Hepatocyte (in vitro differentiated cells): Measurements from ENCODE around the gene CRISP1.

Experiments used
- EZH2phosphoT487 ChIP-seq: fragments of 200-600 bp; sonication (generic); IDR thresholded peaks from one replicate; pipeline ENCODE4 v1.6.1; 2018; ENCODE audit warnings: antibody characterized with exemption, mild to moderate bottlenecking, low read depth, moderate library complexity; ENCODE audit not compliant: unreplicated experiment, severe bottlenecking
- TF ChIP-seq, protein P1 (sequence below): fragments of 200-600 bp; sonication (generic); IDR thresholded peaks from 2 replicates; pipeline ENCODE4 v1.5.1; 2016; ENCODE audit warnings: antibody characterized with exemption, mild to moderate bottlenecking; ENCODE audit not compliant: poor library complexity

DNA sequence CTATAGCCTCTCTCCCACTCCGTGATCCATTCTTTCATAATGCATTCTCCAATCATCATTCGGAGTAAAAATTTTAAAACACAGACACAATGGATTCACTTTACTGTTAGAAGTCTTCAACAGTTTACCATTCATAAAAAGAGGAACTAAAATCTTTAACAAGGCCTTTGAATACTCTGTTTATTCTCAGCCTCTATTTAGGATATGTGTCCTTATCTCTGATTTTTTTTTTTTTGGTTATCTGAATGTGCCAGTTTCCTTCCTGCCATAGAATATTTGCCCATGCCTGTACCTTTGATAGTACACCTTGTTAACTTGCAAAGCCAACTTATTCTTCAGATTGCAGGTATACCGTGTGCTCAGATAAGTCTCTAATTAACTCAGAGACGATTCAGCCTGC, 11.1 kb downstream of the CRISP1 start:
- TF ChIP-seq EZH2phosphoT487: no peak
- TF ChIP-seq, protein P1, sequence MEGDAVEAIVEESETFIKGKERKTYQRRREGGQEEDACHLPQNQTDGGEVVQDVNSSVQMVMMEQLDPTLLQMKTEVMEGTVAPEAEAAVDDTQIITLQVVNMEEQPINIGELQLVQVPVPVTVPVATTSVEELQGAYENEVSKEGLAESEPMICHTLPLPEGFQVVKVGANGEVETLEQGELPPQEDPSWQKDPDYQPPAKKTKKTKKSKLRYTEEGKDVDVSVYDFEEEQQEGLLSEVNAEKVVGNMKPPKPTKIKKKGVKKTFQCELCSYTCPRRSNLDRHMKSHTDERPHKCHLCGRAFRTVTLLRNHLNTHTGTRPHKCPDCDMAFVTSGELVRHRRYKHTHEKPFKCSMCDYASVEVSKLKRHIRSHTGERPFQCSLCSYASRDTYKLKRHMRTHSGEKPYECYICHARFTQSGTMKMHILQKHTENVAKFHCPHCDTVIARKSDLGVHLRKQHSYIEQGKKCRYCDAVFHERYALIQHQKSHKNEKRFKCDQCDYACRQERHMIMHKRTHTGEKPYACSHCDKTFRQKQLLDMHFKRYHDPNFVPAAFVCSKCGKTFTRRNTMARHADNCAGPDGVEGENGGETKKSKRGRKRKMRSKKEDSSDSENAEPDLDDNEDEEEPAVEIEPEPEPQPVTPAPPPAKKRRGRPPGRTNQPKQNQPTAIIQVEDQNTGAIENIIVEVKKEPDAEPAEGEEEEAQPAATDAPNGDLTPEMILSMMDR: no peak
